HFF-Myc (cell line): ENCODE results near the gene UCK1.

Source experiments
- DNase-seq: peaks from one replicate; pipeline ENCODE4 v3.0.0-alpha.2; 2011; ENCODE audit warnings: low read depth; ENCODE audit errors: extremely low read depth
- H3K4me3 ChIP-seq: replicated peaks from 2 replicates; pipeline ENCODE4 v1.5.1; 2011; ENCODE audit warnings: low read depth, mild to moderate bottlenecking, control low read depth, low read length
- CTCF ChIP-seq: IDR thresholded peaks from 2 replicates; pipeline ENCODE4 v1.5.1; 2012; ENCODE audit warnings: mild to moderate bottlenecking, low read depth, low read length, control low read depth; ENCODE audit errors: missing control alignments

Gene UCK1

GRCh38 chr9:131500377-131500776, 30.7 kb downstream of the UCK1 start:
- H3K4me3 ChIP-seq = no peak overlapping the region
- DNase-seq = no peak
- no peak for TF ChIP-seq CTCF

- TF ChIP-seq CTCF = no peak
- no peak for DNase-seq
- H3K4me3 ChIP-seq = no peak overlapping the region
Measured at GRCh38 chr9:131499254-131499767, 31.8 kb downstream of the UCK1 start.

- no peak overlapping the region for H3K4me3 ChIP-seq
- no peak for TF ChIP-seq CTCF
- no peak for DNase-seq
Measured at GRCh38 chr9:131496844-131497405, 34.1 kb downstream of the UCK1 start.

GRCh38 chr9:131495785-131496184, 35.3 kb downstream of the UCK1 start:
- no peak for TF ChIP-seq CTCF

GRCh38 chr9:131494296-131494870, 36.7 kb downstream of the UCK1 start:
- no peak overlapping the region for H3K4me3 ChIP-seq
- no peak for TF ChIP-seq CTCF
- no peak for DNase-seq

More at GRCh38 chr9:131495785-131496184, 35.3 kb downstream of the UCK1 start:
- no peak for DNase-seq
- no peak overlapping the region for H3K4me3 ChIP-seq

- H3K4me3 ChIP-seq = no peak overlapping the region
- no peak for TF ChIP-seq CTCF
- no peak for DNase-seq
Measured at GRCh38 chr9:131492070-131492469, 39.0 kb downstream of the UCK1 start.
